Stimulated activated naive CD4-positive, alpha-beta T cell treated with Interleukin-2 at 50 U/mL for 16 hours (primary cell): ENCODE data around the gene FAM180B.
A peak's percentile ranks its signal among the peaks of the same experiment; 100 is the strongest.
"Not testable (repeated sequence)": the region's sequence is repeated elsewhere in the genome, so short reads cannot be mapped to it uniquely, and the experiment has no call there.

ENCODE experiments used
- DNase-seq: peaks from one replicate; lab custom pipeline; 2025; lab: John Stamatoyannopoulos, UW

The FAM180B gene, protein sequence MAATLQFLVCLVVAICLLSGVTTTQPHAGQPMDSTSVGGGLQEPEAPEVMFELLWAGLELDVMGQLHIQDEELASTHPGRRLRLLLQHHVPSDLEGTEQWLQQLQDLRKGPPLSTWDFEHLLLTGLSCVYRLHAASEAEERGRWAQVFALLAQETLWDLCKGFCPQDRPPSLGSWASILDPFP

GRCh38 chr11:47586098-47586855 lies at the start of gene FAM180B:
TSS of gene FAM180B (plus strand) at chr11:47586678. CDS start at chr11:47586769, 91 bp downstream.
- no peak for DNase-seq

- DNase-seq = no peak
Measured at GRCh38 chr11:47536915-47537314, 49.6 kb upstream of the FAM180B start.

DNA sequence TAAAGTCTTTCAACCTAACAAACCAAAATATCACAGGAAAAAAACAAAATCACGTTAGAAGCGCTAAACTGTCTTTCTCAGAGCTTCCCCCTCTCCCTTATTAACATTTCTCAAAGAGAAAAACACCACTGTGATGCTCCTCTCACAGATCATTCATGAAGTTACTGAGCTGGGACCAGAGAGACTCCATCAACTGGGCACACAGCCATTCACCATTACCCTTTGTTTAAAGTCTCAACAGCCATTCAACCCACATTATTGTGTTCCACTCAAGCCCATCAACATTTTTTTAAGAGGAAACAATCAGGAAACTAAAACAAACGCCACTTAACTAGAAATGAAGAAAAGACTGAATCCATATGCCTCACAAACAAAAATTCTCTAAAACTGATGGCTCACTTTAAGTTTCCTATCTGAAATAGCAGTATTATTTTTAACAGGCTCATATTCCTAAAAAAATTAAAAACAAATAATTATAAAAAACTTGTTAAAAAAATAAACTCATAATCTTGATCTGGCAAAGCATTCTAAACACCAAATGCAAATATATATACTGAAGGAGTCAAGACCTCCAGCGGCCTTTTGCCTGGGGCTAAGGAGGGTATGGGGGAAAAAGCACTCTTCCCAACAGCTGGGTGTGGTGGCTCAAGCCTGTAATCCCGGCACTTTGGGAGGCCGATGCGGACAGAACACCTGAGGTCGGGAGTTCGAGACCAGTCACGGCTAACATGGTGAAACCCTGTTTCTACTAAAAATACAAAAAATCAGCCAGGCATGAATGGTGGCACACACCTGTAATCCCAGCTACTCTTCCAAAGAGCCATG lies 47.5 kb upstream of the FAM180B start:
- no peak for DNase-seq

GRCh38 chr11:47539681-47540039 lies 46.8 kb upstream of the FAM180B start:
- no peak for DNase-seq

GRCh38 chr11:47541070-47541469 lies 45.4 kb upstream of the FAM180B start:
- no peak for DNase-seq

DNA sequence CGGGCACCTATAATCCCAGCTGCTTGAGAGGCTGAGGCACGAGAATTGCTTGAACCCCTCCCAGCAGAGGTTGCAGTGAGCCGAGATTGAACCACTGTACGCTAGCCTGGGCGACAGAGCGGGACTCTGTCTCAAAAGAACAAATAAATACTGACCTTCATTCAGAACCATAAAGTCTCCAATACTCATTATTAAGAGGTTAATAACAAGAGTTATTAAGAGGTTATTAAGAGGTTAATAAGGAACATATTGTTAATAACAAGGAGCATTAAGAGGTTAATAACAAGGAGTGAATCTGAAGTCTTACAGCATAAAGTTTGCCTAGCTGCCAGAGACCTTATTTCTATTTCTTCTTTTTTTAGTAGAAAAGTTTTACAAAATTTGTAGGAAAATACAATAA lies 41.2 kb upstream of the FAM180B start:
- DNase-seq = no peak

GRCh38 chr11:47546274-47546673 lies 40.2 kb upstream of the FAM180B start:
- DNase-seq = not testable (repeated sequence)

DNA sequence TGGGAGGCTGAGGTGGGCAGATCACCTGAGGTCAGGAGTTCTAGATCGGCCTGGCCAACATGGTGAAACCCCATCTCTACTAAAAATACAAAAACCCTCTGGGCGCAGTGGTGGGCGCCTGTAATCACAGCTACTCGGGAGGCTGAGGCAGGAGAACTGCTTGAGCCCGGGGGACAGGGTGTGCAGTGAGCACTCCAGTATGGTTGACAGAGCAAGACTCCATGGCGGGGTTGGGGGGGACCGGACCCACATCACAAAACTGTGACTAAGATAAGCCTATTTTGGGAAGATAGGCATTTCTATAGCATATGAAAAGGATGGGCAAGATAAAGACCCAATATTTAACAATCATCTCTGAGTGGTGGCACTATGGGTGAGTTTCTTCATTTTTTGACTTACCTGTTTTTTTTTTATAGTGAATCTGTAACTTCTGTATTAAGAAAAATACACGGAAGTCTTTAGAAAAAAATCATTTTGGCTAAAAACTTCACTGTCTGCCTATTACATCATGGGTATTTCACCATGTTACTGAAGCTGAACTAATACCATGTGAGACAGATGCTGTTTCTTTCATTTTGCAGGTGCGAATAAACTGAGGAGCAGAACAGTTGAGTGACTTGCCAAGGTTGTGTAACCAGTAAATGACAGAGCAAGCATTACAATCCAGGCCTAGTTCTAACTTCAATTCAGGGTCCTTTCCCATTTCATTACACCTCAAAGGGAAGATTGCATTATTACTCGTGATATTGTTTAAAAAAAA lies 36.0 kb upstream of the FAM180B start:
- no peak for DNase-seq

DNA sequence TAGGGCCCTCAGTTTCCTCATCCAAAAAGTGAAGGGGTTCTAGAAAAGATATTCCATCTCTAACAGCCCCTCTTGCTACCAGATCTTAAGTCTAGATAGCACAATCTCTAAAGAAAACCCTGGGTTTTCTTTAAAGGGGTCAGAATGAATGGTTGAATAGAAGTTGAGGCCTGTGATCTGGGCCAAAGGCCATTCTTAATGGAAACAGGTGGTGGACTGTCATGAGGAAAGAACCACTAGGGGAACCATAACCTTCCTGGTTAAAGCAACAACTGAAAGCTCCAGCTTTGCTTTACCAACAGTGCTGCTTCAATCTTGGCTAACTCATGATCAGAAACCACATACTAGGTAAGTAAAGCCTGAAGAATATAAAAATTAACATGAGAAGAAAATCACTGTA lies 35.4 kb upstream of the FAM180B start:
- no peak for DNase-seq

- no peak for DNase-seq
Measured at GRCh38 chr11:47552056-47552565, 34.4 kb upstream of the FAM180B start.

- peak; percentile 92 for DNase-seq
Measured at GRCh38 chr11:47552566-47553405, 33.7 kb upstream of the FAM180B start, which contains the start of gene CELF1. TSS of gene CELF1 (minus strand) at chr11:47553132. CDS start at chr11:47499523, 53,609 bp downstream.

- no peak for DNase-seq
Measured at GRCh38 chr11:47553406-47553743, 33.1 kb upstream of the FAM180B start.

DNA sequence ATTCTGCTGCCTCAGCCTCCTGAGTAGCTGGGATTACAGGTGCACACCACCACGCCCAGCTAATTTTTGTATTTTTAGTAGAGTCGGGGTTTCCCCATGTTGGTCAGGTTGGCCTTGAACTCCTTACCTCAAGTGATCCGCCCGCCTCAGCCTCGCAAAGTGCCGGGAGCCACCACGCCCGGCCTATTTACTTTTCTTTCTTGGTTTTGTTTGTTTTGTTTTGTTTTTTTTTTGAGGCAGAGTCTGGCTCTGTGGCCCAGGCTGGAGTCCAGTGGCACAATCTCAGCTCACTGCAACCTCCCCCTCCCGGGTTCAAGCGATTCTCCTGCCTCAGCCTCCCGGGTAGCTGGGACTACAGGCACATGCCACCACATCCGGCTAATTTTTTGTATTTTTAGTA lies 29.5 kb upstream of the FAM180B start:
- DNase-seq = not testable (repeated sequence)

DNA sequence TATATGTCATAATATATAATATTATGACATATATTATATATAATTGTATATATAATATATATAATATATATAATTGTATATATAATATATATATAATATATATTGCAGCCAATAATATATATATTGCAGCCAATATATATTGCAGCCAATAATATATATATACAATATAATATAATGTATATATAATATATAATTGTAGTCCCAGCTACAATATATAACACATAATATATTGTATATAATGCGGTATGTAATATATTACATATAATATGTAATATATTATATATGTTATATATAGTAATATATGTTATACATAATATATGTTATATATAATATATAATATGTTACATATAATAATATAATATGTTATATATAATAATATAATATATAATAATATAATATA lies 27.8 kb upstream of the FAM180B start:
- DNase-seq = no peak

DNA sequence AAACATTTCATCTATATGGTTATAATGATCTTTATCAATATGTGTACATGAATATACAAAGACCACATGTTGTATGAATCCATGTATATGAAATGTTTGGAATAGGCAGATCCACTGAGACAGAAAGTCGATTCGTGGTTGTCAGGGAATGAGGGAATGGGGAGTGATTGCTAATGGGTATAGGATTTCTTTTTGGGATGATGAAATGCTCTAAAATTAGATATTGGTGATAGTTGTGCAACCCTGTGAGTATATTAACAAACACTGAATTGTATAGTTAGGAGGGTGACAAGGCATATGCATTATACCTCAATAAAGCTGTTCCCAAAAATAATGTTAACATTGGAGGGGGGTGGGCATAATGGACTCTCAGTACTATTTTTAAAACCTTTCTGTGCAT lies 26.1 kb upstream of the FAM180B start:
- no peak for DNase-seq

GRCh38 chr11:47562393-47562792 lies 24.1 kb upstream of the FAM180B start:
- DNase-seq = not testable (repeated sequence)

- DNase-seq = not testable (repeated sequence)
Measured at GRCh38 chr11:47564366-47564765, 22.1 kb upstream of the FAM180B start.

- no peak for DNase-seq
Measured at GRCh38 chr11:47564933-47565339, 21.5 kb upstream of the FAM180B start.

GRCh38 chr11:47565340-47566148 lies 20.9 kb upstream of the FAM180B start, which contains the start of gene PTPMT1:
TSS of gene PTPMT1 (plus strand) at chr11:47565599. CDS start at chr11:47565623, 24 bp downstream.
- peak; percentile 63 for DNase-seq

GRCh38 chr11:47566149-47566698 lies 20.3 kb upstream of the FAM180B start:
- no peak for DNase-seq
